Skeletal muscle satellite cell (primary cell): ENCODE results near the gene GNAZ.

Experiments used
- H3K27me3 ChIP-seq: 2 replicates; pipeline ENCODE4 v1.7.0; 2013; ENCODE audit warnings: low read length; ENCODE audit not compliant: control insufficient read depth, insufficient read depth
- H3K36me3 ChIP-seq: 2 replicates; pipeline ENCODE4 v1.7.0; 2013; ENCODE audit warnings: mild to moderate bottlenecking, control low read depth, low read length; ENCODE audit not compliant: insufficient read depth
- H3K4me1 ChIP-seq: 2 replicates; pipeline ENCODE4 v1.7.0; 2013; ENCODE audit warnings: low read length; ENCODE audit not compliant: control insufficient read depth, insufficient read depth
- H3K4me2 ChIP-seq: 2 replicates; pipeline ENCODE4 v1.7.0; 2013; ENCODE audit warnings: mild to moderate bottlenecking, low read length
- H3K4me3 ChIP-seq: 2 replicates; pipeline ENCODE4 v1.7.0; 2013; ENCODE audit warnings: low read length
- H3K9ac ChIP-seq: 2 replicates; pipeline ENCODE4 v1.7.0; 2013; ENCODE audit warnings: mild to moderate bottlenecking, low read depth, low read length, moderate library complexity
- H3K9me3 ChIP-seq: replicated peaks from 2 replicates; pipeline ENCODE4 v1.7.0; 2013; ENCODE audit warnings: mild to moderate bottlenecking, control low read depth, low read length

The GNAZ gene

DNA sequence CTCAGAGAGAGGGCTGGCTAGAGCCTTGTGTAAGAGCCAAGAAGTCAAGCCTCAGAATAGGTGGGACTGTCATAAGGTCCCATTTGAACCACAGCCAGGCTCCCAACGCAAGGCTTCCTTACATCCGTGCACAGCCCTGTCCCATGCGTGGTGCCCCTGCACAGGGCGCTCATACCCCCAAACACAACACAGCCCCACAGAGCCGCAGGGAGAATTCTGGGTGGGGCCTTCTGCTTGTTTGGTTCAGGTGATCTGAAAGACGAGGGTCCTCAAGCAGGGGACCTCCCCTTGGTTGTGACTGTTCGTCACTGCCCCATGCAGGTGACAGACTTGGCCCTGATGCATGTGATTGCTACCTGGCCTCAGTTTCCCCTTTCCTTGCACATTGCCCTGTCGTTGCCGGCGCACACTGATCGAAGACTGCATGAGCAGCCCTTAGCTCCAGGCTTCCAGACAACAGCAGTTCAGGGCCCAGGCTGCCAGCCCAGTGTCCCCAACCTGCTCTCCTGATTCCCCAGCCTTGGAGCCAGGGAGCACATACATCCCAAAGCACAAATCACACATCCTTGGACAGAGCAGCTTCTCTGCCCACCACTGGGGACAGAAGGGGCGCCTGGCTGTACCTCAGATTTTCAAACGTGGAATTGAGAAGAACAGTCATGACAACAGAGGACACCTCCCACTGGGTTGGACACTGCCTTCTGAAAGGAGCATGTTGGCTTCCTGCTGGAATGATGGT, 22.1 kb downstream of the GNAZ start:
- Histone ChIP-seq H3K4me2 (no peak overlapping the region), H3K9ac (no peak overlapping the region), H3K4me3 (no peak overlapping the region), H3K27me3 (no peaks in the 10 kb centered on the region), H3K36me3 (no peaks in the 10 kb centered on the region), H3K4me1 (no peaks in the 10 kb centered on the region), H3K9me3 (no peaks in the 10 kb centered on the region)

DNA sequence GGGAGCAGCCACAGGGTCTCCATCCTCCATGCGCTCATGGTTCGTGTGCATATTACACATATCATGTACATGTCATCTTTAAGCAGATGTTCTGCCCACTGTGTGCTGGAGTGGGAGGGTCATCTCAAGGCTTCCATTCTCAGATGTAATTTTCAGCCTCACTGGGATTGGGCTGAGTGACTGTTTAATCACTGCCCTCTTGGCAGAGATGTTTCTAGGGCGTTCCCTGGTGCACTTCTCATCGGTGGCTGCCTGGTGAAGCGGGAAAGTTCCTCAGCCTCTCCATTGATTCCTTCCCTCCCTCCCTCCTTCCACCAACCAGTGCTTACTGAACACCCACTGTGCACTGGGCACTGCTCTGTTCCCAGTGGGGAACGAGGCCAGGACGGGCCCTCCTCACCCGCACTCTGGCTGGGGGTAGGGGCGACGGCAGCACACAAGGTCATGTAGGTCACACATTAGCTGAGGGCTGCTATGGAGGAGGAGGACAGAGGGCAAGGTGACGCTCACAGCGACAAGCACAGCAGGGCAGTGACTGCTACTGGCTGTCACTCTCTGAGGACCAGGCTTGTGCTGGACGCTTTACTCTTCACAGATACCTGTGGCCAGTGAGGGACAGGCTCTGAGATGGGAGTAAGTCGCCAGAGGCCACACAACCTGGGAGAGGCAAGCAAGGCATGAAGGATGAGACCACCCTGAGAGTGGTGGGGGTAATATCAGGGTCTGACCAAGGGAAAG, 22.9 kb downstream of the GNAZ start:
- Histone ChIP-seq H3K4me2 (no peak overlapping the region), H3K36me3 (no peaks in the 10 kb centered on the region), H3K4me3 (no peak overlapping the region), H3K9ac (no peak overlapping the region), H3K4me1 (no peaks in the 10 kb centered on the region), H3K27me3 (no peaks in the 10 kb centered on the region), H3K9me3 (no peaks in the 10 kb centered on the region)

DNA sequence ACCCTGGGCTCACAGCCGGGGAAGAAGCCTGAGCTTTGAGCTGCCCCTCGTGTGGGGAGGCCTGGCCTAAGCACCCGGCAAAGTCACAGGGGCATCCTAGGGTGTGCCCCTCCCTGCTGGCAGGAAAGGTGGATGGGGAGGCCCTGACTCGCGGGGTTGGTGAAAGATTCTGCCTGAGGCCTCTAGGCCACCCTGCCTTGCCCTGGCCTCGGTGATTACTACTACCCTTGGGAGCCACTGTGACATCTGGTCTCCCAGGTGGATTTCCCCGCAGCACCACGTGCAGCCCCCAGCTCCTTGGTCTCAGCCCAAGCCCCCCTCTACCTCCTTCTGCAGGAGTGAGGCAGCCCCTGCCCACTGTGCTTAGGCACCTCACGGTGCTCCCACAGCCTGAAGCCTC, 23.9 kb downstream of the GNAZ start:
- H3K27me3 ChIP-seq: peaks cover 1% of the 10 kb centered on the region
- H3K36me3 ChIP-seq: no peaks in the 10 kb centered on the region
- H3K9me3 ChIP-seq: no peaks in the 10 kb centered on the region
- H3K9ac ChIP-seq: no peak overlapping the region
- no peaks in the 10 kb centered on the region for H3K4me1 ChIP-seq
- no peak overlapping the region for H3K4me3 ChIP-seq
- no peak overlapping the region for H3K4me2 ChIP-seq

DNA sequence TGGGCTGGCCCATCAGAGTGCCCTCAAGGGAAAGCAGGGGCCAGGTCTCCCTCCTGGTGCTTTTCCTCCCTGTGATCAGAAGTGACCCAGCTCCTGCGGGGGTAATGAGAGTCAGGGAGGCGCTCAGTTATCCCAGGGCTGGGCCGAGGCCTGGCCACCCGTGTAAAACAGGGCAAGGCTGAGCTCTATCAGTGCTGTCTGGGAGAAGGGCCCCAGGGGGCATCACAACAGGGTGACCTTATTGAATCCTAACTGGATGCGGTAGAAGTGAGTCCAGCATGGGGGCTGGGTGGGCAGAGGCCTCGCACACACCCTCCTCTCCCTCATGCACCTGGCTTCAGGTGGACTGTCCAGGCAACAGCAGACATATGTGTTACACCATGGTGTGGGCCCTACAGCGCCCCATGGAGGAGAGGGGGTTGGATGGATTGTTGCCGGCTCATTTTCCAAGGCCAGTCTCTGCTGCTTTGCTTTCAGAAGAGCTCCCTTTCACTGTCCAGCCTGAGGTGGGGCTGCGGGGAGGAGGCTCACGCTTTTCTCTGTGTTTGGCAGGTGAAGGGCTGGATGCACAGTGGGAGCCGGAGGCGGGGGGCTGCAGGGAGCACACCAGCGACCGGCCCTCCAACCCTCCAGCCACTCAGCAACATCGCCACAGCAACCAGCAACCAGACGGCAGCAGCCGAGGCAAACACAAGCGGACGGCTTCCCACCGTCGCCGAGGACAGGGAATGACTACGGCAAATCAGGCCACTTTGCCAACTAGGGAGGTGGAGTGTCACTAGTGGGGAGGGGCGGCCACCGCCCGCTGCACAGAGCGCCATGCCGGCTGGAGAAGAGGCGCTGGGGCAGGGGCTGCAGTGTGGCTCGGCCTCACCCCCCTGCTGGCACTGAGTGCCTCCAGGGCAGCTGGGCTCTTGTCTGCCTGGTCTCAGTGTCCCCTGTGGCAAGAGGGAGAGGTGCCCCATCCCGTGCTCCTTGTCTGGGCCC, 24.7 kb downstream of the GNAZ start:
- Histone ChIP-seq H3K4me1 (no peaks in the 10 kb centered on the region), H3K9ac (no peak overlapping the region), H3K9me3 (no peaks in the 10 kb centered on the region), H3K4me2 (no peak overlapping the region), H3K36me3 (no peaks in the 10 kb centered on the region), H3K4me3 (no peak overlapping the region), H3K27me3 (peaks cover 7% of the 10 kb centered on the region)

DNA sequence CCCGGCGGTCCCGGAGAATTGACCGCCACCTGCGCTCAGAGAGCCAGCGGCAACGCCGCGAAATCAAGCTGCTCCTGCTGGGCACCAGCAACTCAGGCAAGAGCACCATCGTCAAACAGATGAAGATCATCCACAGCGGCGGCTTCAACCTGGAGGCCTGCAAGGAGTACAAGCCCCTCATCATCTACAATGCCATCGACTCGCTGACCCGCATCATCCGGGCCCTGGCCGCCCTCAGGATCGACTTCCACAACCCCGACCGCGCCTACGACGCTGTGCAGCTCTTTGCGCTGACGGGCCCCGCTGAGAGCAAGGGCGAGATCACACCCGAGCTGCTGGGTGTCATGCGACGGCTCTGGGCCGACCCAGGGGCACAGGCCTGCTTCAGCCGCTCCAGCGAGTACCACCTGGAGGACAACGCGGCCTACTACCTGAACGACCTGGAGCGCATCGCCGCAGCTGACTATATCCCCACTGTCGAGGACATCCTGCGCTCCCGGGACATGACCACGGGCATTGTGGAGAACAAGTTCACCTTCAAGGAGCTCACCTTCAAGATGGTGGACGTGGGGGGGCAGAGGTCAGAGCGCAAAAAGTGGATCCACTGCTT, 25.5 kb downstream of the GNAZ start:
- peaks cover 14% of the 10 kb centered on the region for H3K27me3 ChIP-seq
- H3K4me2 ChIP-seq: no peak overlapping the region
- no peak overlapping the region for H3K9ac ChIP-seq
- H3K36me3 ChIP-seq: no peaks in the 10 kb centered on the region
- no peaks in the 10 kb centered on the region for H3K4me1 ChIP-seq
- H3K9me3 ChIP-seq: no peaks in the 10 kb centered on the region
- H3K4me3 ChIP-seq: no peak overlapping the region

DNA sequence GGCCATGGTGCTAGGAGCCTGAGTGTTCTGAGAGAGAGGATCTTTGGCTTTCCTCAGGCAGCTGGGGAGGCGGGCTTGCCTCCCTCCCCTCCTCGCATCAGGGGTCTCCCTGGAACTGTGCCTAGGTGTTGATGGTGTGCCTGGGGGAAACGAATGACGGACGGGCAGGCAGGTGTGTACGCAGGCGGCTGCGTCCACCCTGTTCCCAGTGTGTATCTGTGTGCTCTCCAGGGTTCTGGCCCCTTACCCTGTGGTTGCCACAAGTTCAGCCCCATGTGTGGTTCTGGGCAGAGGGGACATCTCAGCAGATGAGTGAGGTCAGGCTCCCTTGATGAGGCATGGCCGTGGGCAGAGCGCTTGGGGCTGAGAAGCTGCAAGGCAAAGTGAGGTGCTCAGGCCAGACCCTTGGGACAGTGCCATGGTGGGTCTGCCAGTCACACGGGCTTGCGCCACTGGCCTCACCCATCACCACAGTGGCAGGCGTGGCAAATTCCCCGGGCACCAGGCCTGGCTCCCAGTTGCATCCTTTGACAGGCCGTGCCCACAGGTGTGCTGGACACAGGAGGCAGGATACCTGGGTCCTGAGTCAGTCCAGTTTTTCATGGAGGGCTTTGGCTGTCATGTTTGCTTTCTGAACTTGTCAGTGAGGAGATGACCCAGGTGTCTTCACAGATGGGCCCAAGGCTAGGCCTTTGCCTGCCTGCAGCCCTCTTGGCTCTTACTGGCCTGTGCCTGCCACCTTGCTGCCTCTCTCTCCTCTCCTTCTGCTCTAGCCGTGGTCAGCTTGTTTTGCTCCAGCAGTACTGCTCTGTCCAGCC, 27.3 kb downstream of the GNAZ start:
- Histone ChIP-seq H3K4me2 (no peak overlapping the region), H3K36me3 (no peaks in the 10 kb centered on the region), H3K4me1 (no peaks in the 10 kb centered on the region), H3K9me3 (no peaks in the 10 kb centered on the region), H3K9ac (no peak overlapping the region), H3K4me3 (no peak overlapping the region), H3K27me3 (peaks cover 22% of the 10 kb centered on the region)

DNA sequence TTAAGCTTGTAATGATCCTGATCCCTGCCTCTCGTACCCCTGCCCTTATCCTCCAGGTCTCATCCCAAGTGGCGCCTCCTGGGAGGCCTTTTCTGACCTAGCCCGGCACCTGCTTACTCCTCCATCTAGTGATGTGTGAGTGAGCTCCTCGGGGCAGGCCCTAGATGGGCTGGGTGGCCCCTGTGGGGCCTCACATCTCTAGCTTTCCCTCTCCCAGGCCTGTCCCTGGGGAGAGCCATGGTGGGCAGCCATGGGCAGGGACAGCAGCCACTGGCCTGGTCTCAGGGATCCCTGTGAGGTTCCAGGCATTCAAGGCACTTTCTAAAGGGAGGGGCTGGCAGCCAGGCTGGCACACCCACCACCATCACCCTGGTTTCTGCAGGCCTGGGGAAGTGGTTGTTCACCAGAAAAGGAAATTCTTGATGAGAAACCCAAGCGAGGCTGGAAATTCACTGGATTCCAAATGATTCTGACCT, 27.9 kb downstream of the GNAZ start:
- H3K4me1 ChIP-seq: no peaks in the 10 kb centered on the region
- H3K36me3 ChIP-seq: no peaks in the 10 kb centered on the region
- H3K9ac ChIP-seq: no peak overlapping the region
- H3K9me3 ChIP-seq: no peaks in the 10 kb centered on the region
- H3K27me3 ChIP-seq: peaks cover 29% of the 10 kb centered on the region
- H3K4me3 ChIP-seq: no peak overlapping the region
- no peak overlapping the region for H3K4me2 ChIP-seq

DNA sequence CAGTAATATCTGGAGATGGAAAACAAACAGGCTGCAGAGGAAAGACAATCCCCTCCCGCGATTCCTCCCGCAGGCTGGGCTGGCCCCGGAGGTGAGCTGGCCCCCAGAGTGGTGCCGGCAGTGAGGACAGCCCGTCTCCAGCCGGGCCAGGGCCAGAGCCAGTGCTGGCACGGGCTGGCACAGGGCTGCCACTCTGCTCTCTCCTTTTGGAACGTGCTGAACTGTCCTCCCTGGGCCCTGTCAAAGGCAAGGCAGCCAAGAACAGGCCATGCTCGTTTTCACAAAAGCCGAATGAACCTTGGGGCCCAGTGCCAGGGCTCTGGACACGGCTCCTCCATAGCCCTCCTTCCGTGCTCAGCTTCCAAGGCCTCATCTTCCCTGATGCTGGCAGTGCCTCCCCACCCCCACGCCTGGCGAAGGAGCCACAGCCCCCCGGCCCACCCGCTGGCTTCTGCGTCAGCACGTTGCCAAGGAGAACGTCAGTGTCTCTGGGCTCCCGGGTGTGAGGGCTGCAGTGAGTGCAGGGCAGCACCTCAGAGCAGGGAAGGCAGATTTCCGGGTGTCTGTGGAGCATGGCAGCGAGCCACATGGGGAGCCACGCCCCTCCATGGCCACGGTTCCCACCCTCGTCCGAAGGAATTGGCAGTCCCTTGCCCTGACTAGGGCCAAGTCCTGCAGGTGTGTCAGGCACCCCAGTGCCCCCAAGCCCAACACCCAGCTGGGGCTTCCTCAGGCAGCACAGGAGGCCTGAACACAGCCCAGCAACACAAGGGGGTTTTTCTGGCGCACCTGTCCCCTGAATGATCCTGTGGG, 28.6 kb downstream of the GNAZ start:
- no peak overlapping the region for H3K9ac ChIP-seq
- no peaks in the 10 kb centered on the region for H3K4me1 ChIP-seq

DNA sequence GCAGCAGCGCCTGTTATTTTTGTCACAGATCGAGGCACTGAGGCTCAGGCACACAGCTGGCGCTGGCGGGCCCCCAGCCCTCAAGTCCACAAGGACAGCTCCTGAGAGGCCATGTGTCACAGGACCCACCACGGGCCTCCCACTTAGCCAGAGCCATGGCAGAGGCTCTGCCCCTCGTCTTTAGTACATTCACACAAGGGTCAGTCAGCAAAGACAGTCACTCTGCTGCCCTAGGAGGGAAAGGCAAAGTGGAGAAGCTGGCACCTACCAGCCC, 29.1 kb downstream of the GNAZ start:
- no peaks in the 10 kb centered on the region for H3K9me3 ChIP-seq
- H3K4me1 ChIP-seq: no peaks in the 10 kb centered on the region

More for the DNA sequence above, 28.6 kb downstream of the GNAZ start:
- H3K27me3 ChIP-seq: peaks cover 33% of the 10 kb centered on the region
- no peaks in the 10 kb centered on the region for H3K36me3 ChIP-seq
- no peak overlapping the region for H3K4me2 ChIP-seq
- H3K4me3 ChIP-seq: no peak overlapping the region
- no peaks in the 10 kb centered on the region for H3K9me3 ChIP-seq

DNA sequence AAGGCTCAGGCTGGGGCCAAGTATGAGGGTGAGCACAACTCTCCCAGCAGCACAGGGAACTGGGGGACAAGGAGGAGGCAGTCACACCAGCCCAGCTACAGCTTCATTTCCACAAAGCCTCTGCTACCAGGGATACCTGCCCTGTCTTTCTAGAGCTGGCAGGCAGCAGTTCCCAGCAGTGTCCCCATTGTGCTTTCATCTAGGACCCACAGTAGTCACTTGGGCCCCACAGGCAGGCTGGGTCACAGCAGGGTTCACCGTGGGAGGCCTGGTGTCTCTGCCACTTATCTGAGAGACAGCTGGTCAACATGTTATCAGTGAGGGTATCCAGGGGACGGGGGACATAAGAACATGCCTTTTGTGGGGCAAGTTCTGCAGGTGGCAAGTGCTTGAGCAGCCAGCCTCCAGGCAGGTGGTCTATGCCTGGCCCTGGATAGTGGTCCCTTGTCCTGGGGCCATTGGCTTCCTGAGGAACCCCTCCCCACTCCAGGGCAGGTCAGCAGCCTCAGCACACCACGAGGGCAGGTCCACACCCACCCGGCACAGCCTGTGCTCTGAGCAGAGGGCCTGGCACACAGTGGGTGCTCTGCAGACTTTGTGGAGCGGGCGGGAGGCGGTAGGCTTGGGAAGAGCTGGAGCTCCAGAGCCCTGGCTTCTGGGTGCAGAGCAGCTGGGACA, 29.9 kb downstream of the GNAZ start:
- H3K4me1 ChIP-seq: no peaks in the 10 kb centered on the region
- no peak overlapping the region for H3K9ac ChIP-seq
- no peak overlapping the region for H3K4me3 ChIP-seq
- H3K36me3 ChIP-seq: no peaks in the 10 kb centered on the region
- no peak overlapping the region for H3K4me2 ChIP-seq
- H3K27me3 ChIP-seq: peaks cover 39% of the 10 kb centered on the region
- H3K9me3 ChIP-seq: no peaks in the 10 kb centered on the region

More for the DNA sequence above, 29.1 kb downstream of the GNAZ start:
- no peaks in the 10 kb centered on the region for H3K36me3 ChIP-seq
- H3K4me3 ChIP-seq: no peak overlapping the region
- H3K4me2 ChIP-seq: no peak overlapping the region
- peaks cover 33% of the 10 kb centered on the region for H3K27me3 ChIP-seq
- no peak overlapping the region for H3K9ac ChIP-seq
